GM06990 (cell line): ENCODE results near the gene MAML2.

Experiments used
- DNase-seq: peaks from one replicate; pipeline ENCODE4 v3.0.0-alpha.2; 2011; ENCODE audit not compliant: insufficient read length; ENCODE audit errors: extremely low read depth
- H3K27me3 ChIP-seq: replicated peaks from 2 replicates; pipeline ENCODE4 v1.6.0; 2011; ENCODE audit warnings: low read length; ENCODE audit not compliant: control insufficient read depth, insufficient read depth
- H3K36me3 ChIP-seq: 2 replicates; pipeline ENCODE4 v1.5.1; 2011; ENCODE audit warnings: low read length; ENCODE audit not compliant: control insufficient read depth, insufficient read depth
- H3K4me3 ChIP-seq: replicated peaks from 2 replicates; pipeline ENCODE4 v1.5.1; 2011; ENCODE audit warnings: low read depth, mild to moderate bottlenecking, control low read depth, low read length
- CTCF ChIP-seq: IDR thresholded peaks from 2 replicates; pipeline ENCODE4 v1.5.1; 2011; ENCODE audit warnings: low read length, control low read depth, mild to moderate bottlenecking, inconsistent platforms; ENCODE audit not compliant: insufficient read depth, poor library complexity, severe bottlenecking

Gene MAML2

GRCh38 chr11:96098511-96099241 is 244.3 kb downstream of the MAML2 start:
- H3K36me3 ChIP-seq: no peaks in the 10 kb centered on the region
- no peak overlapping the region for H3K4me3 ChIP-seq
- H3K27me3 ChIP-seq: no peaks in the 10 kb centered on the region
- no peak for TF ChIP-seq CTCF
- DNase-seq: no peak

- Histone ChIP-seq H3K36me3 (no peaks in the 10 kb centered on the region), H3K27me3 (no peaks in the 10 kb centered on the region), H3K4me3 (no peak overlapping the region)
- TF ChIP-seq CTCF: no peak
- no peak for DNase-seq
Measured at GRCh38 chr11:96097844-96098421, 245.1 kb downstream of the MAML2 start.

GRCh38 chr11:96096360-96096759 is 246.6 kb downstream of the MAML2 start:
- no peak overlapping the region for H3K4me3 ChIP-seq
- TF ChIP-seq CTCF: no peak
- DNase-seq: no peak
- no peaks in the 10 kb centered on the region for H3K27me3 ChIP-seq
- H3K36me3 ChIP-seq: no peaks in the 10 kb centered on the region

- TF ChIP-seq CTCF: no peak
- Histone ChIP-seq H3K27me3 (no peaks in the 10 kb centered on the region), H3K4me3 (no peak overlapping the region), H3K36me3 (no peaks in the 10 kb centered on the region)
- no peak for DNase-seq
Measured at GRCh38 chr11:96095884-96096303, 247.1 kb downstream of the MAML2 start.

- no peak for TF ChIP-seq CTCF
- H3K36me3 ChIP-seq: no peaks in the 10 kb centered on the region
- no peaks in the 10 kb centered on the region for H3K27me3 ChIP-seq
- no peak overlapping the region for H3K4me3 ChIP-seq
- DNase-seq: no peak
Measured at GRCh38 chr11:96094156-96094555, 248.8 kb downstream of the MAML2 start.
